Cardiac fibroblast (primary cell): ENCODE measurements around the gene FOXC2.

Experiments
- DNase-seq, 2 donors: peaks; one replicate each; pipeline versions ENCODE4 v3.0.0 to v3.0.0-alpha.2; 2010; ENCODE audit warnings: low read depth in 2 of 2
- H3K4me3 ChIP-seq, 2 donors: replicated peaks in 1 of 2; 1 replicate in 1 of 2; 2 replicates in 1 of 2; pipeline ENCODE4 v1.5.1; 2011; ENCODE audit warnings: low read depth in 2 of 2, low read length in 2 of 2, mild to moderate bottlenecking in 2 of 2, moderate library complexity in 1 of 2
- TF ChIP-seq, protein P1 (sequence below): IDR thresholded peaks from one replicate; pipeline ENCODE4 v1.5.1; 2011; ENCODE audit warnings: low read depth, mild to moderate bottlenecking, low read length, inconsistent platforms

The FOXC2 gene

DNA sequence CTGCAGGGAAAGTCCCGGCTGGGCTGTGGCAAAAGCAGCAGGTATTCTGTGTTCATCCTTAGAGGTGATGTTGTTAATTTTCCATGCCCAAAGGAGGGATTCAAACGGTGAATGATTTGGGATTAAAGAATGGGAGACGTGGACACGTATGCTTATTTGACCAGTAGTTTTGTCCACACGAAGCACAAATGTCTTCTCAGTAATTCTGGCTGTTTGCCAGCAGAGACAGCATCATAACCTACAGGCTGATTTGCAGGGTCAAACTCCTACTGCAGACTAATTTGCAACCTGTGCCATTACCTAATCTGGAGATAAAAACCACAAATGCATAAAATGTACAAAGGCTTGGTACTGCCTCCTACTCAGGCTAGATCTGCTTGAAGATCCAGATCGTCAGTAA, 25.7 kb upstream of the FOXC2 start:
- TF ChIP-seq, protein P1, sequence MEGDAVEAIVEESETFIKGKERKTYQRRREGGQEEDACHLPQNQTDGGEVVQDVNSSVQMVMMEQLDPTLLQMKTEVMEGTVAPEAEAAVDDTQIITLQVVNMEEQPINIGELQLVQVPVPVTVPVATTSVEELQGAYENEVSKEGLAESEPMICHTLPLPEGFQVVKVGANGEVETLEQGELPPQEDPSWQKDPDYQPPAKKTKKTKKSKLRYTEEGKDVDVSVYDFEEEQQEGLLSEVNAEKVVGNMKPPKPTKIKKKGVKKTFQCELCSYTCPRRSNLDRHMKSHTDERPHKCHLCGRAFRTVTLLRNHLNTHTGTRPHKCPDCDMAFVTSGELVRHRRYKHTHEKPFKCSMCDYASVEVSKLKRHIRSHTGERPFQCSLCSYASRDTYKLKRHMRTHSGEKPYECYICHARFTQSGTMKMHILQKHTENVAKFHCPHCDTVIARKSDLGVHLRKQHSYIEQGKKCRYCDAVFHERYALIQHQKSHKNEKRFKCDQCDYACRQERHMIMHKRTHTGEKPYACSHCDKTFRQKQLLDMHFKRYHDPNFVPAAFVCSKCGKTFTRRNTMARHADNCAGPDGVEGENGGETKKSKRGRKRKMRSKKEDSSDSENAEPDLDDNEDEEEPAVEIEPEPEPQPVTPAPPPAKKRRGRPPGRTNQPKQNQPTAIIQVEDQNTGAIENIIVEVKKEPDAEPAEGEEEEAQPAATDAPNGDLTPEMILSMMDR: no peak
- H3K4me3 ChIP-seq: no peak overlapping the region
- DNase-seq: no peak

DNA sequence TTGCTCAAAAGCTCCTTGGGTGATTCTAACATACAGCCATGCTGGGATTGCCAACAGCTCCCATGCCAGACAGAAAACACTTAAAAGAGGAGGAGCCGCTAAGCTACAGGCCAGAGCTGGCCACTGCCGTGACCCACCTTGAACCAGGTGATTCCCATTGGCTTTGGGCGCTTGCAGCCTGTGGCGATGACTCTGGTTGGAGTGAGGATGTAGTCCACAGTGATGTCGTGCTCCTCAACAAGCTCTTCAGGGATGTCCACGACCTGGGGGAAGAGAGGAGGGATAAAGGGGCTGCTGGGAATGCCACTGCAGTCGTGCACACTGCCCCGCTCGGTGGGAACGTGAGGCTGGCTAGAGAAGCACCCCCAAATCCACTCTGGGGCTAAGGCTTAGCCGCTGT, 25.1 kb upstream of the FOXC2 start:
- TF ChIP-seq, protein P1: no peak
- H3K4me3 ChIP-seq: no peak overlapping the region
- DNase-seq: no peak

DNA sequence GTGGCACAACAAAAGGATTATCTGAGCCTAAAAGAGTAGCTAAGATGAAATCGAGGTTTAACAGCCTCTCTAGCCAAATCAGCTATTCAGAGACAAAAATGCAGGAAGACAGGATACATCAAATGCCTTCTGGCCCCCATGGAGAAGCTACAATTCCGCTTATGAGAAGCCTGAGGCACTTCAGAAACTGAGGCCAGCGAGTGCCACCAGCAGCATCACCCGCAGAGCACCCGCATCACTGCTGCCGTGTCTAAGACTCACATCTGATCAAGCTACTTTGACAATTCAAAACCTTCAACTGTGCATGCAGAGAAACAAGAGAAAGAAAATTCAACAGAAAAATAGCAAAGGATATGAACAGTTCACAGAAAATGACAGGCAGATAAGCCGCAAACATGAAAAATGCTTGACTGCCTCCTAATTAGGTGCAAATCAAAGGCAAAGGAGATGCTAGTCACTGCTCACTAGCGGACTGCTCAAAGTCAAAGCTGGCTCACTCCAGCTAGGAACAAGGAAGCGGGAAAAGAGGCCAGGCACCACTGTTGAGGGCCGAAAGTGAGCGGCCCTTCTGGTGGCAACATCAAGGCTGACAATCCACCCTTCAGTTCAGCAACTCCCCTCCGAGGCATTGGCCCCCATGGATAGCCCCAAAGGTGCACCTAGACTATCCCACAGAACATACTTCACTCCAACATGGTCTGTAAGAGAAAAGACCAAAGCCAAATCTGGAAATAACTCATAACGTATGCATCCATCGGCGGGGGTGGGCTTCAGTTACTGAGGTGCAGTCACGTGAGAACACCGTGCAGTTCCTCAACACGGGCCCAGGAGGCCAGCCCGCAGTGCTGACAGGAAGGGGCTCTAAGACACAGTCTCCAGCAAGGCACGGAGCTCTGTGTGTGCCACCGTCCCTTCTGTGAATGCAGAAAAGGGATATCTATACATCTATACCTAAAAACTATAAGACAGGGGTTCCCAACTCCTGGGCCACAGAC, 23.6 kb upstream of the FOXC2 start:
- DNase-seq: no peak
- no peak overlapping the region for H3K4me3 ChIP-seq
- TF ChIP-seq, protein P1: no peak

DNA sequence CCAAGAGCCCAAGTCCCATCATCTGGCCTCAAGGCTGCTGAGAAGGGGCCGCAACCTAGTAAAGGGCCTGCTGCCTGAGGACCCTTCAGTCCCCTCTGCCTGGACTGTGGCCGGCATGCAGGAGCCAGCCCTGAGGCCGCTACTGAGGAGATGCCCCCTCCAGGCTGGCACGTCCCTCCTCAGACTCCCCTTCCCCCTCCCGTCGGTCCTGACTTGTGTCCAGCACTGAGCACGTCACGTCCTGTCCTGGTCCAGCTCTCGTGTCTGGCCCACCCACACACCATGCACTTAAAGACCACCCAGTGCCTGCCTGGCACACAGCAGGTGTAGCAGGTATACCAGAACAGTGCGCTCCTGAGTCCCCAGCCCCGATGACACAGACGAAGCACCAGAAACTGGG, 21.1 kb upstream of the FOXC2 start:
- TF ChIP-seq, protein P1: no peak
- no peak overlapping the region for H3K4me3 ChIP-seq
- no peak for DNase-seq

DNA sequence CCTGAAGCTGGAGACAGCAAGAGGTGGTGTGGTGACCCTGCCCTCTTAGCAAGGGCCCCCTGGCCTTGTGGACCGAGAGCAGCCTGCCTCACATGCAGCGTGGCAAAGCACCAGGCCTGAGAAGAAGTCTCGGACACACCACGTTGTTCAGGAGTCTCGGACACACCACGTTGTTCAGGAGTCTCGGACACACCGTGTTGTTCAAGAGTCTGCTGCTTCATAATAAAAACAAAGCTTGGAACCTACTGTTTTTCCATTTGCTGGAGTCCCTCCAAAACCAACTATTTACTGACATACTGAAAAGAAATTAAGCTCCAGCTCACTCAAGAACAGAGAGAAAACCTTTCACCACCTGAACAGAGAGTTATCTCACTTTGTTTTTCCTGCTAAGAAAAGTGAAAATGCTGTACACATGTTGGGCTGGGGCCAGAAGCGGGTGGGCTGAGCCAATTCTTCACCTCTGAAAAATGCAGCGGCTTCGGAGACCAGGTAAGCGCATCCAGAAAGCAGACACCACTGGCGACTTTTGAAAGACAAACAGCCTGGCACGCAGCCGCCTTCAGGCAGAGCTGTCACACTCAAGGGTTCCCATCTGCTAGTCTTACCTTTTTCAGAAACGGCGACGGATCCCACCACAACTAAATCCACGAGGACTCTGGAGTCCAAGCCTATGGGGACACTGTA, 20.5 kb upstream of the FOXC2 start:
- no peak overlapping the region for H3K4me3 ChIP-seq
- DNase-seq: no peak
- TF ChIP-seq, protein P1: no peak

DNA sequence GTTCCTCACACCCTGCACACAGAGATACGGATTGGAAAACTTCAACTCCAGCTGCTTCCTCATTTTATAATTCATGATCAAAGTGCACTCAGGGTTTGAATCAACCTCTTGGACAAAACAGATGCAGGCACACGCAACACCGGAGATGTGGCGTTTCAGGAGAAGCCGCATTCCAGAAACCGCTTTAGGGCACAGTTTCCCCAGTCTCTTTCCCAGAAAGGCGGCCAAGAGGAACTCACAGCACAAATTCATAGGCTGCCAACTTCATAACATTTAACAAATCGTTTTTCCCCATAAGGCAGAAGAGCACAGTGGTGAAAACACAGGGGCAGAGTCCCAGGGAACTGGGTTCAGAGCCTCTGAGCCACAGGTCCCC, 20.0 kb upstream of the FOXC2 start:
- H3K4me3 ChIP-seq: no peak overlapping the region
- TF ChIP-seq, protein P1: no peak
- no peak for DNase-seq
